GM18867 (cell line): ENCODE results near the gene CD24.
"Not testable (repeated sequence)": the region's sequence is repeated elsewhere in the genome, so short reads cannot be mapped to it uniquely, and the experiment has no call there.

Experiments used
- ATAC-seq: cut with Tn5 transposase; IDR thresholded peaks from one replicate; pipeline ENCODE4 v1.9.1; 2021; ENCODE audit warnings: mild to moderate bottlenecking, moderate library complexity; ENCODE audit not compliant: unreplicated experiment

CD24 gene

DNA sequence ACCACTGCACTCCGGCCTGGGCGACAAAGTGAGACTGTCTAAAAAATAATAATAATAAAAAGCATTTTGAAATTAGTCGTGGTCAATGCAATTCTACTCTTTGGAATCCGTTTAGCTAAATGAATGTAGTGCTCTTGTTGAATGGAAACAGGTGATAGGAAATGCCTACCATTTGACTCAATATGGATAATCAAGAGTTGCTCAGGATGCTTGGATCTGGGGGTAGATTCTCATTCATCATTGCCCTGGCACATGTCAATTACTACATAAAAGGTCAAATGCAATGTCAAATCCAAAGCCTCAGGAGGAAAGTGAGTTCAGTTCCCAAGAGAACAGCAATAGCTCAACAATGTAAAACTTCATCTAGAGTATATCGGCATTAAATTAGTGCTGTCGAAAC is 3.8 kb downstream of the CD24 start:
- ATAC-seq: not testable (repeated sequence)

DNA sequence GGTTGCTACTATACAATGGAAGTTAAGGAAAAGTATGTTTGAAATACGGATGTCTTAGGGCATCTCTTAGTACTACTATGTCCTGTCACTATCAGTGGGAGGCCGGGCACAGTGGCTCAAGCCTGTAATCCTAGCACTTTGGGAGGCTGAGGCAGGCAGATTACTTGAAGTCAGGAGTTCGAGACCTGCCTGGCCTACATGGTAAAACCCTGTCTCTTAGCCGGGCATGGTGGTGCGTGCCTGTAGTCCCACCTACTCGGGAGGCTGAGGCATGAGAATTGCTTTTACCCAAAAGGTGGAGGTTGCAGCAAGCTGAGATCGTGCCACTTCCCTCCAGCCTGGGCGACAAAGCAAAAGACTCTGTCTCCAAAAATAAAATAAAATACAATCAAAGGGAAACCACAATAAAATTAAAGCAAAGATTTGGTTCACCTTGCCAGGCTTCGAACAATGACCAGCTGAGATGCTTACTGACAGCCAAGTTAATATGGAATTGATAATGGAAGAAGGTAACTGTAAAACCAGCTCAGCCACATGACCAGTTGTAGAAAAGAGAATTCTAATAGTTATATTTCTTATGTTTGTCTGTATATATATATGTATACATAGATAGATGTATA is 6.5 kb downstream of the CD24 start:
- ATAC-seq: no peak

- ATAC-seq: no peak
Observed at GRCh38 chr6:106966671-106967640, 7.6 kb downstream of the CD24 start.

- ATAC-seq: no peak
Observed at GRCh38 chr6:106966229-106966628, 8.3 kb downstream of the CD24 start.

GRCh38 chr6:106964954-106965353 is 9.6 kb downstream of the CD24 start:
- no peak for ATAC-seq

DNA sequence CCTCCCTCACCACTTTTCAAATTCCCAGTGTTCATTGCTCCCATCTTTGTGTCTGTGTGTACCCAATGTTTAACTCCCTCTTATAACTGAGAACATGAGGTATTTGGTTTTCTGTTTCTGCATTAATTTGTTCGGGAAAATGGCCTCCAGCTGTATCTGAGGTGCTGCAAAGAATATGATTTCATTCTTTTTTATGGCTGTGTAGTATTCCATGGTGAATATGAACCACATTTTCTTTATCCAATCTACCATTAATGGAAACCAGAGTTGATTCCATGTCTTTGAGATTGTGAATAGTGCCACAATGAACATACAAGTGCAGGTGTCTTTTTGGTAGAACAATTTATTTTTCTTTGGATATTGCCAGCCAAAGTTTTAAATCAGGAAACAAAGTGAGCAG is 10.4 kb downstream of the CD24 start:
- no peak for ATAC-seq

DNA sequence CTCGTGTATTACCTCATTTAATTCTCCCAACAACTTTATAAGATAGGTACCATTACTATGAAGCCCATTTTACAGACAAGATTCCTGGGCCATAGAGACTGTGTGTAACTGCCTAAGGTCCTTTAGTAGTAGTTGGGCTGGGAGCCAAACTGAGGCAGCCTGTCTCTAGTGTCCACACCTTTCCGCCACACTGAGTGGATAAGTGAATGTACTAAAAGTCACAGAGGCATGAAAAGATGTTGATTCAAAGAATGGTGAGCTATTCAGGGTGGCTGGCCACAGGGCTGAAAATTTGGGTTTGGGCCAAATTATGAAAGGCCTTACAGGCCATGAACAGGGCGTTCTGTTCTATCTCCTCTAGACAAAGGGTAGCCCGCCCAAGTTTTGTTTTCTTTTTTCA is 11.0 kb downstream of the CD24 start:
- no peak for ATAC-seq

DNA sequence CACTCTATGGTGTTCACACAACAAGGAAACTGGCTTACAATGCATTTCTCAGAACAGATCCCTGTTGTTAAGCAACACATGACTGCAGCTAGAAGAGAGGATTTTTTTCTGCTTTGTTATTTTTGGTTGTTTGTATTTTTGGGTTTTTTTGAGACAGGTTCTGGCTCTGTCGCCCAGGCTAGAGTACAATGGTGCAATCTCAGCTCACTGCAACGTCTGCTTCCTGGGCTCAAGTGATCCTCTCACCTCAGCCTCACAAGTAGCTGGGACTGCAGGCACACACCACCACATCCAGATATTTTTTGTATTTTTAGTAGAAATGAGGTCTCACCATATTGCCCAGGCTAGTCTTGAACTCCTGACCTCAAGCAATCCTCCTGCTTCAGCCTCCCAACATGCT is 12.7 kb downstream of the CD24 start:
- ATAC-seq: no peak

- ATAC-seq: no peak
Observed at GRCh38 chr6:106961136-106961535, 13.4 kb downstream of the CD24 start.

GRCh38 chr6:106959985-106960384 is 14.5 kb downstream of the CD24 start:
- ATAC-seq: no peak

GRCh38 chr6:106939848-106940247 is 34.7 kb downstream of the CD24 start:
- ATAC-seq: peak; percentile 56

DNA sequence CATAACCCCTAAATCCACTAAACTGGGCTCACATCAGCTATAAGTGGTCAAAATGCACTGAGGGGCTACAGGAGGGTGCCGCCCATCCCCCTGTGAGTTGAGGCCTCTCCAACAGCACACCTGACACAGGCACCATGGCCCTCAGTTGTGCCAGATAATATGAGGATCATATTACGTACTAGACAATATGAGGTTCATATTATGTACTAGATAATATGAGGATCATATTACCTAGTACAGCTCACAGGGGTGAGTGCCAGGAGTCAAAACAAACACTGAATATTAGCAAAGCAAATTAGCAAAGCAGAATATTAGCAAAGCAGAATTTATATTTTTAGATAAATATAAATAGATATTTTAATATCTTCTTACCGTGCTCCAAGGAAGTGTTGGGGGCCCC is 35.3 kb downstream of the CD24 start:
- ATAC-seq: no peak

GRCh38 chr6:106927531-106928398 is 46.8 kb downstream of the CD24 start:
- no peak for ATAC-seq

DNA sequence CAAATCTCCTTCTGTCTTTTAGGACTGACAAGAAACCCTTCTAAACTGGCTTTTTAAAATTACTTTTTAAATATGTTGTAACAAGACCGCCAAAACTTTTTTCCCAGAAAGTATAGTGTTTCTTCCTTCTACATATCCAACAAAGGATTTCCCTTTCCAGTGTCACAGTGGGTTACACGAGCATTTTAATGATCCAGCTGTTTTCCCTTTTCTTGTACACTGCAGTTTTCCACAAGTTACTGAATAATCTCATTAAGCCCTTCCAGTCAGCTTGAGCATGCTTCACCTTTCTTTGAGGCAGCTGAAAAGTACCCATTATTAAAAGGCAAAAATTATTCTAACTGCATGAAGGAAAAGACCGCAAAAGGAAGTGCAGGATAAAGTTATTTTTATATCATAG is 48.6 kb downstream of the CD24 start:
- no peak for ATAC-seq

DNA sequence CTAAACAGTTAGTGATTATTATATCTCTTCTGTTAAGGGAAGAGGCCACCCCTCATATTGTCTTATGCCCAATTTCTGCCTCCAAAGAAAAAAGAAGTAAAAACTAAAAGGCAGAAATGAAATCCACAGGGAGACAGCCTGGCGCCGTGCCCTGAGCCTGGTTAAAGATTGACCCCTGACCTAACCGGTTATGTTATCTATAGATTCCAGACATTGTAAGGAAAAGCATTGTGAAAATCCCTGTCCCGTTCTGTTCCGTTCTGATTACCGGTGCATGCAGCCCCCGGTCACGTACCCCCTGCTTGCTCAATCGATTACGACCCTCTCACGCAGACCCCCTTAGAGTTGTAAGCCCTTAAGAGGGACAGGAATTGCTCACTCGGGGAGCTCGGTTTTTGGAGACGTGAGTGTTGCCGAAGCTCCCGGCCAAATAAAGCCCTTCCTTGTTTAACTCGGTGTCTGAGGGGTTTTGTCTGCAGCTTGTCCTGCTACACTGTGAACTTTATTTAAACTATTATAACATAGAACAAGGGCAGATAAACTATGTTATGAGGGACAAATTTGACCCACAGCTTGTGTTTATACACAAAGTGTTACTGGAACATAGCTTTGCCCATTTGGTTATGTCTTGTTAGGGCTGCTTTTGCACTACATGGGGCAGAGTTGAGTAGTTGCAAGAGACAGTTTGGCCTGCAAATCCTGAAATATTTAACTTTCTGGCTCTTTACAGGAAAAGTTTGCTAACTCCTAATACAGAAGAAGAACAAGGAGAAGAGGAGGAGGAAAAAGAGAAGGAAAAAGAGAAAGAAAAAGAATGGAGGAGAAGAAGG is 49.6 kb downstream of the CD24 start:
- no peak for ATAC-seq

DNA sequence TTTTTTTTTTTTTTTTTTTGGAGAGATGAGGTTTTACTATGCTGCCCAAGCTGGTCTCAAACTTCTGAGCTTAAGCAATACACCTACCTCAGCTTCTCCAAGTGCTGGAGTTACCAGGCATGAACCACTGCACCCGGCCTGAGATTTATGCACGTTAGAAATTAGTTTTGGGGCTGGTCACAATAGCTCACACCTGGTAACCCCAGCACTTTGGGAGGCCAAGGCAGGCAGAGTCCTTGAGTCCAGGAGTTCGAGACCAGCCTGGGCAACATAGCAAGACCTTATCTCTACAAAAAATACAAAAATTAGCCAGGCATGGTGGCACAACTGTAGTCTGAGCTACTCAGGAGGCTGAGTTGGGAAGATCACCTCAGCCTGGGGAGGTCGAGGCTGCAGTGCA is 51.9 kb downstream of the CD24 start:
- no peak for ATAC-seq
